Skin epidermis (tissue), 12 donors: ENCODE results near the gene PRKG1.

Source experiments
- H3K27ac ChIP-seq, 21 experiments: fragments of 200-600 bp; sonication (generic) in 11 of 21; one replicate each; pipeline ENCODE4 v1.5.0; 2020; ENCODE audit warnings: mild to moderate bottlenecking in 3 of 21, inconsistent platforms in 2 of 21, moderate library complexity in 2 of 21
- H3K4me3 ChIP-seq, 7 experiments: fragments of 200-600 bp; sonication (generic) in 2 of 7; one replicate each; pipeline ENCODE4 v1.5.0; 2020; ENCODE audit warnings: inconsistent platforms in 2 of 7, mild to moderate bottlenecking in 2 of 7, moderate library complexity in 1 of 7

Gene PRKG1

DNA sequence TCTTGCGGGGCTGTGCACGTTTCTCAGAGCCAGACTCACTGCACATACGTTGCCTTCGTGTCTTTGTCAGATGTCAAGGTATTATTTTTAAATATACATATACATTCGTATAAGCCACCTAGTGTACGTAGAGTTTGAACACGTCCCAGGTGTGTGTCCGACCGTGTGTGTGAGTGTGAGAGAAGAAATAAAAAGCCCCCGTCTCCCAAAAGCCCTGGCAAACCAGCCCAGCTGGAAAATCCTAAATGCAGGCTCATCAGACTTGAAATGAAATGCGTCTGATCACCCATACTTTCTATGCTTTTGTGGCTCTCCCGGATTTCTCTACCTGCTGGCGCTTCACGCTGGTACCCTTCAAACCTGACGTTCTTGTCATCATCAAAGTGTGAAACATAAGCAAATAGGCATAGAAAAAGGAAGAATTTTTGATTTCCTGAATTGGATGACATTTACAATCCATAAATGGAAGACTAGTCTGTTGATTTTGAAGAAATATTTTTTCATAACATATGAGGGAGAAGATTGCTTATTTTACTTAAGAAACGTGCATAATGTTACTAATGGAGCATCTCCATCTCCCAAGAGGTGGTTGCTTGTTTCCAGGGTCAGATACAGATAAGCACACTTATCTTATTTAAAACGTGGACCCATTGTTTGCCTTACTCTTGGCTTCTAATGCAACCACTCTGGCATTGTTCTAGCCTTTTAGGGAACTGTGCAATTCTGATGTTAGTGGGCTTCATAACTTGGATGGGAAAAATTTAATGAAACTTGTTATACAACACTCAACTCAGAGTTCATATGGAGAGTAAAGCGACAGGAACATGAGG is 971 bp downstream of the PRKG1 start:
- H3K27ac ChIP-seq: peak overlapping the region in 2 of 21 experiments; percentile 71 to 88
- peak overlapping the region; percentile 30 to 48 (median 35) for H3K4me3 ChIP-seq

DNA sequence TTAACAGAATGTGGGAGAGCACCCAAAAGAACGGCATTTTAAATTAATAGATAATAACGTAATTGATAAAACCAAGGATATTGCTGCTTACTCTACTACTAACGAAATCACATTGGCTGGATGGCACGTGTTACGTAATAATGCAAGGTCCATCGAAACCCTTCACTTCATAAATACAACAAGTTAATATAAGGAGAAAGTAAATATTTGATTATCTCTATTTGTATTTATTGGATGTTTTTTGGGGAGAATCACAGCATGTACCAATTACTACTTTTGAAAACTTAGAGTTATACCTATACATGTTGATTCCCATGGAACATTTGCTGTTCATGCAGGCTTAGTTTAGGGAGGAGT is 1.6 kb downstream of the PRKG1 start:
- peak overlapping the region in 1 of 7 experiments; percentile 48 for H3K4me3 ChIP-seq
- no peak overlapping the region for H3K27ac ChIP-seq

DNA sequence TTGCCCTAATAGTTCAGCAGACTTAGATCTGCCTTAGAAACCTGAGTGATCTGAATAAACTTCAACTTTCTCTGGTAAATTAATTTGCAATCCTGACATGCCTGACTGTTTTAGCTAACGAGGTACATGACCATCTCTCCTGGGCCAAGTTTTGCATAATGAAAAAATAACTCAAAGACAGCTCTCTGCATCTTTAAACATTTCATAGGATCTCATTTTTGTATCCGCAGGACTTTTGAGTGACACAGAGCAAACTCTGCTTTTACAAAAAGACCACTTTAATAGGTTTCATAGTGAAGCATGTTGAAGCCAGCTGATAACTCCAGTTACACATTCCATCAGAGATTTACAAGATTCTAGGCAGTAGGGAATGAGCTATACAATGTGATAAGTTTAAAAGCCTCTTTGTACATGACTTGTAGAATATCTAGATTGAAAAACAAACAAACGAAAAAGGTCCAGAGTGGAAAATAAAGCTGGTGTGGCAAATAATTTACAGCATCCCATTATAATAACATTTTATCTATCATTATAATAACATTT is 2.1 kb downstream of the PRKG1 start:
- Histone ChIP-seq H3K4me3 (no peak overlapping the region), H3K27ac (no peak overlapping the region)

DNA sequence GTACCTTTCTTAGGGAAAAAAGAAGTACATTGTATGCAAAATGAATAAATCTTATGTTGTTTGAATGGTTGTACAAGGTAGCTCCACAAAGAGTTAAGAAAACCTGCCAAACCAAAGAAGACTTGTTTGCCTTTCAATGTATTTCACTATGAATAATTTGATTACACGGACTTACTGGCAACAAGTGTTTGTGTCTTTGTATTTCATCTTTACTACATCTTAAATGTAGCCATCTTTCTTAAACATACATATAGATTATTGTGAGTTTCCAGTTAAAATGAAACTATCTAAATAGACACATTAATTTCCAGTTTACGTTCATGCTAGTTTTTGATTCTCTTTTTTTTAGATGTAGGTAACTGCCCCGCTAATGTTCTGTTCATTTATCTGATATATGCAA is 2.8 kb downstream of the PRKG1 start:
- no peak overlapping the region for H3K27ac ChIP-seq
- H3K4me3 ChIP-seq: no peak overlapping the region

DNA sequence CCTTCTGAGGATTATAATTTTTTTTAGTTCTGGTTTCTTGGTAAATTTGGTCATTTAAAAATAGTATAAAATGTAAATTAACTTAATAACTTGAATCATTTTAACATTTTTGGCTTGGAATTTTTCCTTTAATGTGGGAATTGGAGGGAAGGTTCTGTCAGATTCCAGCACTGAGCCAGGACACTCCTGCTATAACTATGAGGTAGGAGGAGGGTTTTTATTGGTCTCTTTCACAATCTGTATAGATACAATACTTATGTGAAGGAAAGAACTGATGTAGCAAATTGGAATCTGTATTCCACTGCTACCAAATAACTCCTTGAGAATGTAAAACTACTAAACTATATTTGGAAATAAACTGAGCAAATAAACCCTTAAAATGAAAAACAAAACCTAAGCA is 3.2 kb downstream of the PRKG1 start:
- no peak overlapping the region for H3K27ac ChIP-seq
- no peak overlapping the region for H3K4me3 ChIP-seq

DNA sequence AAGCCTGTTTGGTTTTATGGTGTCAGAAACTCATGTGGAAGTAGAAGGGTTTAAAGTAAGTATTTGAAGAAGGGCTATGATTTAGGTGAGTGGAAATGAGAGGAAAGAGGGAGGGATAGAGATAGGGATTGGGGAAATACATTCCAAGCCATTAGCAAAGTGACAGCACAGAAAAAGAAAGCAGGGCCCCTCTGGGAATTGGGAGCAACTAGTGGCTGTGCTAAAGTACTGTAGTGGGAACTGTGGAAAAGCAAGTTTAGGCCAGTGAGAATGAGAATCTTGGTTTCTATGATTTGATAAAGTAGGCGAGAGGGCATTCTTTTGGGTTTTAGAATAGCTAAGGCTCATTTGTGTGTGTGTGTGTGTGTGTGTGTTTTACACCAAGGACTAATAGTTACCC is 5.0 kb downstream of the PRKG1 start:
- Histone ChIP-seq H3K4me3 (no peak overlapping the region), H3K27ac (no peak overlapping the region)

DNA sequence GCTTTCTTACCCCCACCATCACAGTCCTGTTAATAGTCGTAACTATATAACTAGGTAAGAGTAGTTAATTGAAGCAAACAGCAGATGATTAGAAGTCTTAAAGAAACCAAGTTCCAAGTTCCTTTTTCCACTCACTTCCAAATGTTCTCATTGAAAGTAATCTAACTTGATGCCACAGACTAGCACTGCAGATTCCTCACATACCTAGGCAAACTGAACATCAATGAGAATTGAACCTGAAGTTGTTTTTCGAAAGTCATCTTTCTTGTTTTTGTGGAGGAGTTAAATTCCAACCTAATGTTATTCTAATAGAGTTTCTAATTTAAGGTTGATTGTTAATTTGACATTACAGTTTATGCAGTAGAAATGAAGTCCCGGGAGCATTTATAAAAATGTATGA is 5.5 kb downstream of the PRKG1 start:
- H3K4me3 ChIP-seq: no peak overlapping the region
- no peak overlapping the region for H3K27ac ChIP-seq

DNA sequence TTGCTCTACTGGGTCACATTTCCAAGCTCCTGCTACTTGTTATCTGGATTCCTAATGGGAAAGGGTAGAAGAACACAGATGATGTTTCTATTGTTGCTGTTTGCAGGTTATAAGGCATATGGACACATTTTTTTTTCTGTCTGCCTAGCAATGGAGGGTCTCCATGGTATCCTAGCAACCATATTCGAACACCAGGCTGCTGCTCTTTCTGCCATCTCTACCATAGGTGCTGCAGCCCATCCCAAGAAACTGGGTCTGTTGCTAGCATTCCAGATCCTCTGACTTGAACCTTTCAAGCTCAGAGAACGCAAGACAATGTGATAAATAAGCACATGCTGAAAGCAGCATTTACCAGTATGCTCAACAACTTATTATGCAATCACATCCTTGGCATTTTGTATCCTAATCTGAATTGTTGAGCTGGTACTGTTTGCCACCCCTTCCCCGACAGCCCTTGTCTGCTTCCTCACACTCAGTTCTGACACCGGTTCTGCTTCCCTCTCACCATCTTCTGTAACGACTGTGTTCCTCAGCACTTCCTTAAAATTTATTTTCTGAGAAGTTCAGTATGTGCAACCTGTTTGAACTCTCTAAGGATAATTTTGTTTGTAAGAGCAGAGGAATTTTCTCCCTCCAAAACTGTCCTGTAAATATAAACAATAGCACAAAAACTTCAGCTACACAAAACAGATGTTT is 6.2 kb downstream of the PRKG1 start:
- H3K4me3 ChIP-seq: no peak overlapping the region
- no peak overlapping the region for H3K27ac ChIP-seq

DNA sequence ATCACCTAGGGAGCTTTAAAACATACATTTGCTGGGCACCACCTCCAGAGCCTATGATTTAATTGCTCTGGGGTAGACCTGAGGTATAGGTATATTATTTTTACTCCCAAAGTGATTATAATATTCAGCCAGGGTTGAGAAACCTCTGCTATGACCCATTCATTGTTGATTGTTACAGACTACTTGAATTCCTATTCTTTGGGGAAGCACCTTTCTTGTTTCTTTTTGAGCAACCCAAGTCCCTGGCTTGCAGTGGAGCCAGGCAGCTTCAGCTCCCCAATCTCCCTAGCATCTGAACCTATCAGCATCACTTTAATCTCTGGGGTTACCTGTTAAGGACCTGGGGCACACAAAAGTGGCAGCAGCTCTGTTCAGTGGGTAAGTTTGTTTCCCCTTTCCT is 8.6 kb downstream of the PRKG1 start:
- no peak overlapping the region for H3K27ac ChIP-seq

DNA sequence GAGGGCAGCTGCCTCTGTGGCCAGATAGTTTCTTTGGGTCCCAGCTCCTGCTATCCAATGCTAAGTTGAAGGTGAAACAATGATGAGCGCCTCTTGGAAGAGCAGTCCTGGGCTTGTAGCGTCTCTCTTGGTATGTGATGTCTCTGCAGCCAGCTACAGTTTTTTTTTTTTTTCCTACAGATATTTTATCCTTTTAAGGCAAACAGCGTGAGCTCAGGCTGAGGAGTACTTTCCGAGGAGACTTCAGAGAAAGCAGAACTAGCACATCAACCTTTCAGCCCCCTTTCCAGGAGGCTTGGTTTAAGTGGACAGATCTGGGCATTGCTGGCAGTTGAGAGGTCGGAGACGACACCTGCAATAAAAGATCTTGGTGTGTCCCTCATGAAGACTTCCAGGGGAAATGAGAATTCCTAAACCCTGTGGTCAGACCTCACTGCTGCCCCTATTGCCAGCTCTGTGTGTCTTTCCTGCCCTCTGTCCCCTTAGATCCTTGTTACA is 9.1 kb downstream of the PRKG1 start:
- Histone ChIP-seq H3K27ac (no peak overlapping the region), H3K4me3 (no peak overlapping the region)

More for the DNA sequence above, 8.6 kb downstream of the PRKG1 start:
- no peak overlapping the region for H3K4me3 ChIP-seq

DNA sequence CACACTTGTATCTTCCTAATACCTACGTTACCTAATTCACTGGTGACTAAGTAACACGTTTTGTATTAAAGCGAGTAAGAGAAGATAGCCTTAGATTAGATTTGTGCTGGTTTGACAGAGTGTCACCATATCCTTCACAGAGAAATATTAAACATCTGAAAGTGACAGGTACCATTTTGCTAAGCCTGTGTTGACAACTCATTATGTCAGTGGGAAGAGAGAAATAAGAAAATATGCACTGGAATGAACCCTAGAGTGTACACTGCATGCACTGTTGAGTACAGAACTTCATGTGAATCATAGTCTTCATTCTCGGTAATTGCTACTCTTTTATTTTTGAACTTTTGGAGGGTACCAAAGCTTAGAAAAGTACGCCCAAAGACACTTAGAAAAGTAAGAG is 10.9 kb downstream of the PRKG1 start:
- Histone ChIP-seq H3K27ac (no peak overlapping the region), H3K4me3 (no peak overlapping the region)

DNA sequence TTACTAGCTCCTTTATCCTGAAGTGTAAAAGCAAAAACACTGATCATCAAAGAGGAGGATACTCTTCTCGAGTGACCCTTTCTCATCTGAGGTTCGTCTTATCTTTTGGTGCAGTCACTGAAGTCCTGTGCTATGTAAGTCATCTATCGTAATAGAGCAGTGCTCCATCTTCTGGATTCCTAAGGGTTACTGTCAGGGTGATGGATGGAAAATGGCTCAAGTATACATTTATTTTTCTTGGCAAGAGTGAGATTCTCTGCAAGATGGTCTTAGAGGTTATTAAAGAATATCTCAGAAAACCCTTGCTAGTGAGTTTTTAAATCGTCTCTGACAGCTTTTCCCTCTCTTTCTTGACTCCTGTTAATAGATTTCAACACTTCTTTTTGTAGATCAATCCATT is 12.4 kb downstream of the PRKG1 start:
- H3K4me3 ChIP-seq: no peak overlapping the region
- H3K27ac ChIP-seq: no peak overlapping the region

DNA sequence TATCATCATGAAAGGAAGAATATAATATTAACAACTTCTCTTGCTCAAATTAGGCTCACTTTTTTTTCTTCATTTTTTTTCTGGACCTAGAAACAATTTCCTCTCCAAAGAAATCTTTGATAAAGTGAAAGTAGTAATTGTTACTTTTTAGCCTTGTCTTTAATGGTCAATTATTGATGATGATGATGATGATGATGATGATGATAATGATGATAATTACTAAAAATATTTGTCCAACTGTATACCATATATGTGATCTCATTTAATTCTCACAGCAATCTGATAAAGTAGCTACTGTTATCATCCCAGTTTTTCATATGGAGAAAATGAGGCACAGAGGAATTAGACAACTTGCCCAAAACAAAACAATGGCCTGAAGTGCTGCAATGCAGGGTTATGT is 12.8 kb downstream of the PRKG1 start:
- Histone ChIP-seq H3K27ac (no peak overlapping the region), H3K4me3 (no peak overlapping the region)

DNA sequence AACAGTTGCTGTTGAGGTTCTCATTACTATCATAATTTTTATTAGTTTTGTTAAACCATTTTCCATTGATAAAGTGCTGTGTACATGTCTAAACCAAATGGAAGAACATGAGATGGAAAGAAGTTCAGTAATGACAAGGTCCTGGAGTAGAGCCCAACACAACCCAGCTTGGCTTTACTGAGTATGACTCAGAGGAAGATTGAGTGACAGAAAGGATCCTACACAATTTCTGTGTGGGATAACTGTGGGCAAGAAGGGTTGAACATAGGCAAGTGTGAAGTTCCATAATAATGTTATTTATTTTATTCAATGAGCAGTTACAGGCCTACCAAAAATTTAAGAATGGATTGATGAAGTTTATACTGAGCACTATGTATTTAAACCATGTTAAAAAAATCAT is 15.9 kb downstream of the PRKG1 start:
- H3K4me3 ChIP-seq: no peak overlapping the region
- H3K27ac ChIP-seq: no peak overlapping the region

DNA sequence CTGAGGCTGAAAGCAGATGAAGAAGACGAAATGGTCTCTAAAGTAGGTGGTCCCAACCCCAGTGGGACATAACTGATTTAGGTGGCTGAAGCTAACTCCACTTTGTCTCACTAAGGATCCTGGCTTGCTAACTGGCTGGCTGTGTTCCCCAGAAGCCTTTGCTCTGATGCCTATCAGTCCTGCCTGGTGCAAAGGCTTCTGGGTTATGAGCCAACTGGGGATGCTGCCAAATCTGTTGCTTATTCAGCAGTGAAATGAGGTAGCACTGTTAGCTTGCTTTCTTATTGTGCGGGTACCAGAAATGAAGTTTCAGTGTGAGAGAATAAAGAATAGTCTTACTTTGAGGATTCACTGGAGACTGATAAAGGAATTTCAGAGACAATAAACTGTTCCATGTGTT is 18.1 kb downstream of the PRKG1 start:
- H3K27ac ChIP-seq: no peak overlapping the region
- no peak overlapping the region for H3K4me3 ChIP-seq

DNA sequence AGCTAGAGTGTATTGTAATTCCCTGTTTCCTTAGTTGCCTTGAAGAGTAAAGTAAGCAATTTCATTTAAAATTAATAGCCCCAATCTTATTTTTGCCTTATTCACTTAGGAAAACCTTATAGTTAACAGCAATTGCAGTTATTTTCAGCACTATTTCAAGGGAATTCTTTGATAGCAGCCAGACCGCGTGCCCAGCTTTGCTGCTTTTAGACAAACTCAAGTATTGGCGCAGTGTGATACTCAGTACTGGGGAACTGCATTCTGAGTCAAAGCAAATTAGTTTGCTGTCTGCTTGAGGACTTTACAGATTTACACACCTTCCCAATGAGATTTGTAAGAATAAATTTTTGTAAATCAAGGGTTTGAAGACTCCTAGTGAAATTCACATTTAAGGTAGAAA is 21.2 kb downstream of the PRKG1 start:
- Histone ChIP-seq H3K27ac (no peak overlapping the region), H3K4me3 (no peak overlapping the region)

DNA sequence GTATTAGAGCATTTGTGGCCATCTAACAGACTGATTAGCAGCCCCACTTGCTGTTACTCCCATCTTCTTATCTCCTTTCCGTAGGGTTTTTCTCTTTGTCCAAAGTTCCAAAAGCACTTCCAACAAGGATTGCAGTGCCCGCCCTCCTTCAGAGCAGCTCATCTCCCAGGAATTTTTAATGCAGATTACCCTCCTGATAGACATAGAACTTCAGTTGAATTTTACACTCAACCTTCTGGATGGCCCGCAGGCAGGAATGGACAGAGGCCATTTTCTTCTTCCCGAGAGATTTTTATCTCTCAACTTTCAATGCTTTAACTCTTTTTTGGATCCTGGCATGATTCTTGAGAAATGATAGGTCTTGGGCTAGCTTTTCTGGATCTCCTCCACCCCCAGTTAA is 23.3 kb downstream of the PRKG1 start:
- Histone ChIP-seq H3K27ac (no peak overlapping the region), H3K4me3 (no peak overlapping the region)

DNA sequence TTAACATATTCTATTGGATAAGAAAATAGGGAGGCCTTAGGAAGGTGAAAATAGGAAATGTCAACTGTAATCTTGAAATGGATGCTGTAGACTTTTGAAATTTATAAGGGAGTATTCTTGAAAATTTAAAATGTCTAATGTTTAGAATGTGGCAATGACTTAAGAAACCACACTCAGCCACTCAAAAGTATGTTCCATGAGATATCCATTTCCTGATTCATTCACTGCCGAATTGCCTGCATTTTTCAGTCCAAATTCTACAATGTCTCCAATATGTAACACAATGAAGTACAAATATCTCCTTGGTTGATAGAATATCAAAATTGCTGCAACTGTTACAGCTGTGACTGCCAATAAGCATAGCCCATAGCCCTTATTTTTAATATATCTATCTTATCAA is 25.9 kb downstream of the PRKG1 start:
- H3K4me3 ChIP-seq: no peak overlapping the region
- H3K27ac ChIP-seq: no peak overlapping the region

DNA sequence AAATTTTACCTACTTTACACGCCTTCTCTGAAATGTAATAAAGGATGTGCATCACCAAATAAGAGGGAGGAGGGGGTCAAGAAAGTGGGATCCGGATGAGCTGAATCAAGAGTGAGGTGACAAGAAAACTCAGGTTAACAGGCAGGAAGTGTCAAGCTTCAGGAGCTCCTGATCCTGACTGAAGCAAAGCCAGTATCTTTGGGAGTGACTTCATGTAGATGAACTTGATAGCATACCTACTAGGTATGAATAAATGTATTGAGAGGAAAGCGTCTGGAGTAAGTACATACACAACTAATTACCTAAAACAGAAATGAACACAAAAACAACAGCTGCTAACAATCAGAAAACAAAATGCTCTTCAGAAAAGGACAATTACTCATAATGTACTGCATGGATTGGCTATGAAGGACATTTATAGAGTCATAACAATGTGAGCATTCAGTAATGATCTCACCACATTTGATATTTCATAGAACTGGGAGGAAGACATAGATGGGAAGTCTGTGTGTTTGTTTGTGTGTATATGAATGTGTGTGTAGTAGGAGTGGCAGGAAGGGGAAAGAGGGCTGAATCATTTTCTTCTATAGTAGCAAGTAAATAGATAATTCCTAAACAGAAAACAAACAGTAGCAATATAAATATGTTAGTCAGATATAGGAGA is 29.4 kb downstream of the PRKG1 start:
- H3K4me3 ChIP-seq: no peak overlapping the region
- H3K27ac ChIP-seq: no peak overlapping the region

DNA sequence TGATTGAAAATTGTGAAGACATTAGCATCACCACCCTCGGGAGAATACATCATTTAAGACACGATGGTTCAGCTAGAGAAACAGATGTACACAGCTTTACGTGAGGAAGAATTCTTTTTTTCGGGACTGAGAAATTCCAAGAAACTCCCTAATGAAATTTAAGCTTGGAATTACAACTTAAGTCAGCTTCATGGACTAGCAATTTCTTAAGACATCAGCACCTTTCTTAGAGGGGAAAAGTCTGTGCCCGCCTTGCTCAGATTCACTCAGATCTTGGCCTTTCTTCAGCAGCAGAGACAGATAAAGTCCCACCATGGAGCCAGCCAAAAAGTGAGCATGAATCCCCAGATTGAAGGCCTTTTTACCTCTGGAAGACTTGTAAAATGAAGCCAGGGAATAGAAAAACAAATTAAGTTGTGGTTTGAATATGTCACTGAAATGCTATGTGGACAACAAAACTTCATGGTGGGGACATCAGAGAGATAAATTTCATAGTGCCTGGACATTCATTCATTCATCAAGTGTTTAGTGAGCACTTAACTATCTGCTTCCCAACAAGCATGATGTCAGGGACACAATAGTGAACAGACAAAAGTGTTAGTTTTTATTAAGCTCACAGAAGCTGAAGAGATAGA is 32.1 kb downstream of the PRKG1 start:
- Histone ChIP-seq H3K27ac (no peak overlapping the region), H3K4me3 (no peak overlapping the region)
